SW480 (cell line): ENCODE measurements around the gene BAK1.
"Not testable (repeated sequence)": the region's sequence is repeated elsewhere in the genome, so short reads cannot be mapped to it uniquely, and the experiment has no call there.

ENCODE experiments used
- DNase-seq: peaks from one replicate; pipeline ENCODE4 v3.0.0-alpha.2; 2016; ENCODE audit warnings: low spot score

The BAK1 gene

DNA sequence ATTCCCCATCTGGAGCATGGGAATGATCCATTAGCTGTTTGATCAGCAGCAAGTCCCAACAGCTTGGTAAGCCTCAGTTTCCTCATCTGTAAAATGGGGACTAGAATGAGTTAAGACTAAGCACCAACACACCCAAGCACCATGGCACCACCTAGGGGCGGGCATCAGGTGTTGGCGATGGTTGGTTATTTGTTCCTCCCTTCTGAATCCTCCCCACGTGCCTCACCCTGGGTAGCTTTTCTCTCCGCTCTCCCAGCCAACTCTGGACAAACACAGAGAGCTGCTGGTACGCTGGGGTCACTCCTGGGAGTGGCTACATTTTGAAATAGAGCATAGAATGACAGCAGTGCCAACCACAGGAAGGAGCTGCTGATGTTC lies 27.7 kb upstream of the BAK1 start:
- DNase-seq = no peak

DNA sequence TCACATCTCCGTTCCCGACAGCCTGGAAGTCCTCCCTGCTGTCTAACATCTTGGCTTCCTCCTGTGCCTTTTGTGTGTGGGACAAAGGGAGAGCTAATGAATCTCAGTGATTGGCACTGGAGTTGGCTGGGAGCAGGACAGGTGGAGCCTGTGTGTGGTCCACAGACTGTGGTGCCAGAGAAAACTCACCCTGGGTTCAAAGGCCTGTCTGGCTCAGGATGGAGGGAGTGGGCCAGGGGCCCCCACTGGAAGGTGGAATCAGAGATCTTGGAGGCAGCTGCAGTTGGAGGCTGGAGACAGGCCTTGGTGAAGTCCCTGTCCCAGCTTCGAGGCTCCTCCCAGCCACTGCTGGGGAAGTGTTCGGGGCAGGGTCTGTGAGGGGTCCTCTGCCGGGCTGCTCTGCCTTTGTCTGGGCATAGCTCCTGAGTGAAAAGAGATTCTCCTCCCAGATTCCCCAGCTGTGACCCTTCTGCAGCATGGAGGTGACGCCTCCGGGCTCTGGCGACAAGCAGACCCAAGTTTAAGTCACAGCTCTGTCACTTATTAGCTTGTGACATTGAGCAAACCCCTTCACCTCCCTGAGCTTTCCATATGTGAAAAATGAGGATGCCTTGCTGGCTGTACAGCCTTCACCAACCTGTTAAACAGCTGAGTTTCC lies 27.2 kb upstream of the BAK1 start:
- no peak for DNase-seq

DNA sequence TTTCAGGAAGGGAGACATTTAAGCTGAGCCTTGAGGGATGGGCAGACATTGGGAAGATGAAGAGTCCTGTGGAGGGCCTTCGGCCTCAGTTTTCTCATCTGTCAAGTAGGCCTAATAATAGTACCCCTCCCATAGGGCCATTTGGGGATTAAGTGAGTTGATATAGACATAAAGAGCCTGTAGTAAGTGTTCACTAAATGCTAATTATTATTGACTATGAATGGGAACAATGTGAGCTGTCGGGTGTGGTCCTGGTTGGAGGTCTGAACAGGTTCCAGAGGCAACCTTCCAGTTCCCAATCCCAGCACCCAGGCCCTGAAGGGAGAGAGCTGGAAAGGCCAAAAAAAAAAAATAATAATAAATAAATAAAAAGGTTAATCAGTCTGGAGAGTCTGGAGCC lies 26.6 kb upstream of the BAK1 start:
- no peak for DNase-seq

DNA sequence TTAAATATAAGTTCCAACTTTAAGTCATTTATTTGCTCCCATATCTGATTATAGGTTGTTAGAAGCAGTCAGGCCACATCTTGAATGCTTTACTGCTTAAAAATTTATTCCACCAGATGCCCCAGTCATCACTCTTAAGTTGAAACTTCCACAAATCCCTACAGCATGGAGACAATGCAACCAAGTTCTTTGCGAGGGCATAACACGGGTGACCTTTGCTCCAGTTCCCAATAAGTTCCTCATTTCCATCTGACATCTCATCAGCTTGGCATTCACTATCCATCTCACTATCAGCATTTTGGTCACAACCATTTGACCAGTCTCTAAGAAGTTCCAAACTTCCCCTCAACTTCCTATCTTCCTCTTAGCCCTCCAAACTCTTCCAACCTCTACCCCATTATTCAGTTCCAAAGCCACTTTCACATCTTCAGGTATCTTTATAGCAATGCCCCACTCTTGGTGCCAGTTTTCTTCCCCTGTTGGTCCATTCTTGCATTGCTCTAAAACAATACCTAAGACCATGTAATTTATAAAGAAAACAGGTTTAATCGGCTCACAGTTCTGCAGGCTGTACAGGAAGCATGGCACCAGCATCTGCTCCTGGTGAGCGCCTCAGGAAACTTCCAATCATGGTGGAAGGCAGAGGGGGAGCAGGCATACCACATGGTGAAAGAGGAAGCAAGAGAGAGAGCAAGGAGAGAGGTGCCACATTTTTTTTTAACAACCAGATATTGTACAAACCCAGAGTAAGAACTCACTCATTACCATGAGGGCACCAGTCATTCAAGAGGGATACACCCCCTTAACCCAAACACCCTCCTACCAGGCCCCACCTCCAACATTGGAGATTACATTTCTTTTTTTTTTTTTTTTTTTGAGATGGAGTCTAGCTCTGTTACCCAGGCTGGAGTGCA lies 25.1 kb upstream of the BAK1 start:
- DNase-seq = no peak

DNA sequence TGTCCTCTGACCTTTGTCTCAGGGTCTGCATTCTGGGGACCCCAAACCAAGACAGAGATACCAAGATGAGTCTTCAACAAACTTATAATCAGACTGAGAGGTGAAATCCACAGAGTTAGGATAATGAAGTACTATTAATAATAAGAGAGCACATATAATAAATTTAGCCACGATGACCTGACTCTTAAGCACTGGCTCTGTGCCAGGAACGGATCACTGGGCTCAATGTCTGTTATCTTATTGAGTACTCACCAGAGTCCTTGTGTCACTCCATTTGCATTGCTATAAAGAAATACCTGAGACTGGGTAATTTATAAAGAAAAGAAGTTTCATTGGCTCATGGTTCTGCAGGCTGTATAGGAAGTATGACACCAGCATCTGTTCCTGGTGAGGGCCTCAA lies 22.1 kb upstream of the BAK1 start:
- no peak for DNase-seq

DNA sequence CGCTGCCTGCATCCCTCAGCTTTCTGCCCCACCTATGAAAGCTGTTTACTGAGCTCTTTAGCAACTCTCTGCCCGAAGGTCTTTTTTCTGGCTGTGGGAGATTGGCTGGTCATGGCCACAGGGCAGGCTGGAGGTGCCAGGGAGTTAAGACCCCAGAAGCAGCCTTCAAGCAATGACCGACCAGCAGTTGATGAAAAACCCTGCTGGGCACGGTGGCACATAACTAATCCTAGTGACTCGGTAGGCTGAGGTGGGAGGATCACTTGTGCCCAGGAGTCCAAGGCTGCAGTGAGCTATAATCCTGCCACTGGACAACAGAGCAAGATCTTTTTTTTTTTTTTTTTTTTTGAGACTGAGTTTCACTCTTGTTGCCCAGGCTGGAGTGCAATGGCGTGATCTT lies 20.7 kb upstream of the BAK1 start:
- DNase-seq = no peak

DNA sequence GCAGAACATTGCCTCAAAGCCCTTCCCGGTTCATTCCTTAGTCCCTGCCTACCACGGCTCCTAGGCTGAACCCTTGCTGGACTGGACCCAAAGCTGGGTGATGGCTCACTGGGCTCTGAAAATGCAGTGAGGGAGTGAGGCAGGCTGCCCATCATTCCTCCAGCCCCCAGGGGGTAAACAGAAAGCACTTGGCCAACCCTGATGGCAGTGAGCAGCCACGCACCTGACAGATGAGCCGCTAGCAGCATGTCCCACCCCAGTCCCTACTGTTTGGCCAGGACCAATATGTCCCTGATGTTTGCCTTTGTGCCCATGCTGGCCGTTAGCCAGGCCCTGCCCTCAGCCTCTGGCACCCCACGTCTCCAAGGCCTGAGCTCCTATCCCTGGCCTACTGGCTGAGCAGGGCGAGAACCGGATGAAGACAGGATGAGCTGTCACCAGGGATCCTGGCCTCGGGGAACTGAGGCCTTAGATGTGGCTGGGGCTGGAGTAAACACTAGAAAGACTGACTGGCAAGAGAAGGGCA lies 19.4 kb upstream of the BAK1 start:
- peak; percentile 71 for DNase-seq

DNA sequence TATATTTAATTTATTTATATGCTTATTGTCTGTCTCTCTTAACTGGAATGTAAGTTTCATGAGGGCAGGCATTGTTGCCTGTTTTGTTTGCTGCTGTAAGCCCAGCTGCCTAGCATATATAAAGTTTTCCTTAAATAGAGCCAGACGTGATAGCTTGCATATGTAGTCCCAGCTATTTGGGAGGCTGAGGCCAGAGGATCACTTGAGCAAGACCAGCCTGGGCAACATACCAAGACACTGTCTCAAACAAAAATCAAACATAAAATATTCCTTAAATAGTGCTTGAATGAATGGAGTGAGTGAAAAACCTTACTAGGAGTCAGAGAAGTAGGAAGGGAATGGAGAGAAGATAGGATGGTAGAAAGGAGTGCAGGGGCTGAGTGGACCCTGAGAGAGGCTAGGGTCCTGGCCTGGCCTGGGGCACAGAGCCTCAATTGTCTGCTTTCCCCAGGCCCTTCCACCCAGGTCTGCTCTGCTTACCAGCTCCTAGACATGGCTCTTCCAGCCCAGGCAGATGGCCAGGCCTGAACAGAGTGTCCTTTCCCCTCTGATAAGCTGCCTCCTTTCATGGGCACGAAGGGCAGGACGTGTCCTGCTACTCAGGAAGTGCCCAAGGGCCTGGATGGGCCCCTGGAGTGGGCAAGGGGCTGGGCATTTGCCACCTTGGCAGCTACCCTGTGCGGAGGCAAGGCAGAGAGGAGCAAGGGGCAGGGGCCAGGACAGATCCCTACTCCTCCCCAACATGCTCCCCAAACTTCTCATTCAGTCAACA lies 17.7 kb upstream of the BAK1 start:
- DNase-seq = no peak

DNA sequence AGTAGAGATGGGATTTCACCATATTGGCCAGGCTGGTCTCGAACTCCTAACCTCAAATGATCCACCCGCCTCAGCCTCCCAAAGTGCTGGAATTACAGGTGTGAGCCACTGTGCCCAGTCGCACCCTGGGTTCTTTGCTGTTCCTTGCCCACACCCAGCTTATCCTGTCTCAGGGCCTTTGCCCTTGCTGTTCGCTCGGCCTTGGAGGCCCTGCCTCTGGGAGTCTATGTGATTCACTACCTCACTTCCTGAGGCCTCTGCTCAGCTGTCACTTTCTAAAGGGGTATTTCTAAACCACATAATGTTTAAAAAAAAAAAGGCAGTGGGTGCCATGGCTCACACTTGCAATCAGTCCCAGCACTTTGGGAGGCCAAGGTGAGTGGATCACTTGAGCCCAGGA lies 16.8 kb upstream of the BAK1 start:
- DNase-seq = not testable (repeated sequence)

DNA sequence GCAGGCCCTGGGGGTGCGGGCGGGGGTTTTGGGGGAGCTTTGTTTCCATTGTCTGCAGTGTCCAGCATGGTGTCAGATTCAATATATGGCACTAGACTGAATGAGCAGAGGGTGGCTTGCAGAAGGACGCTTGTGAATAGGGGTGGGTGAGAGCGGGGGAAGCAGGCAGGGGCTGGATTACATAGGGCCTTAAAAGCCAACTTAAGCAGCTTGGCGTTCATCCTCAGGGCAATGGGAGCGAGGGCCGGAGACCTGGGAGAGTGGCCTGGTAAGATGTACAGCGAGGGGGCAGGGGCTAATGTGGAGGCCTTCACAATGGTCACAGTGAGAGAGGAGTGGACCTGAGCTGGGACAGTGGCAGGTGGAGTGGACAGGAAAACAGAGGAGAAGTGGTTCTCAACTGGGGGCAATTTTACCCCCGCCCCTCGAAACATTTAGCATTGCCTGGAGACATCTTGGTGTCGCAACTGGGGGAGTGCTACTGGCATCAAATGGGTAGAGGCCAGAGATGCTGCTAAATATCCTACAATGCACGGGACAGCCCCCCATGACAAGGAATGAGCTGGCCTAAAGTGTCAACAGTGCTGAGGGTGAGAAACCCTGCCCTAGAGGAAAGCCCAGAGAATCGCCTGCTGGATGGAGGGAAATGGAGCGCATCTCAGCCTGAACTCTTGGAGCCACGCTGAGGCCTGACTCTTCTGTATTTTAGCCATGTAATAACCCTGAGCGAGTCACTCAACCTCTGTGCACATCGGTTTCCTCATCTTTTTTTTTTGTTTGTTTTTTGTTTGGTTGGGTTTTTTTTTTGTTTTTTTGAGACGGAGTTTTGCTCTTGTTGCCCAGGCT lies 15.1 kb upstream of the BAK1 start:
- DNase-seq = no peak

DNA sequence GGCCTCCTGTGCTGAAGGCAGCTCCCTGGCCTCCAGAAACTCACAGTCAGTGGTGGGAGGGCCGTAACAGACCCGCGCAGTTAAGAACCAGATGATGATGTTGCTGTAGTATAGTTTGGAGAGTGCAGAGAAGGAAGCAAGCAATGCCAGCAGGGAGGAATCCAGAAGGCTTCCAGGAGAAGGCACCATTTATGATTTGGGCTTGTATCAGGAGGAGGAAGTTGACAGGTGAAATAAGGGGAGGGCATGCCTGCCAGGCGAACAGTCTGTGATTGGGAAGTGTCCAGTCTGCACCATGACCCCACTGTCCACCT lies 13.3 kb upstream of the BAK1 start:
- no peak for DNase-seq

DNA sequence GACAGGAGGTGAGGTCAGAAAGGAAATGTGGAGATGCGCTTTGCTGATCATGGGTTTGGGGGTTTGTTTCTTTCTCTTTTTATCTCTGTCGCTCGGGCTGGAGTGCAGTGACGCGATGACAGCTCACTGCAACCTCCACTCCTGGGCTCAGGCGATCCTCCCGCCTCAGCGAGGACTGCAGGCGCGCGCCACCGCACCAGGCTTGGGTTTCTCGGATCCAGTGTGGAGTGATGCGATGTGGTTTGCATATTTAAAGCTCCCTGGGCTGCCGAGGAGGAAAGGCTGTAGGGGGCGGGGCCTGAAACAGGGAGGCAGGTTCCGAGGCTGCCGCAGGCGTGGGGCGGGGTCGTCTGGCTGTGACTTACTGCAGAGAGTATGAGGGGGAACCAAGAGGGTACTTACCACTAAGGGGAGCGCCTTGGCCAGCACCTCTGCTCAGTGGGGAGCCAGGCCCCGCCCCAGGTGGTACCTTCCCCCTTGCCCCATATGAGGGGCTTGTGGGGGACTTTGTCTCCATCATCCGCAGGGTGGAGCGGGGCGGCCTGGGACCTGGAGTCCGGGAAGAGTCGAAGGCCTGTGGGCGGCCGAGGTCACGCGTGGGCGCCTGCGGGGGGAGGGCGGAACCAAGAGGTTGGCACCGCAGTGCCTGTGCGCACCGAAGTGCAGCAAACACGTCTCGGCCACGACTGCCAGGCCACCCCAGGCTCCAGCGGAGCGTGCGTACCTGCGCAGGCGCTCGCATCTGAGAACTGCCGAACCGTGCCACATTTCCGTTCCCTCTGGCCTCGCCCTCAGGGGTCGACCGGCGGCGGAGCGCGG lies 12.7 kb upstream of the BAK1 start:
- peak; percentile 57 for DNase-seq

DNA sequence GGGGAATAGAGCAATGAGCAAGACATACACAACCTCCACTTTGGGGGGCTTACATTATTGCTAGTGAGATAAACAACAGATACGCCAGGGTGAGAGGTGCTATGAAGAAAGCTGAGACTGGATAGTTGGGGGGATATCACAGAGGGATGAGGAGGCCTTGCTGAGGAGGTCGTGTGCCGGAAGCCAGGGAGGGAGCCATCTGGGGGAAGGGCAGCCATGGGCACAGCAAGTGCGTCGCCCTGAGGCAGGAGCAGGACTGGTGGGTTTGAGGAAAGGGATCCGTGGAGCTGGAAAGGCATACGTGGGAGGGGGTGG lies 12.2 kb upstream of the BAK1 start:
- DNase-seq = no peak

DNA sequence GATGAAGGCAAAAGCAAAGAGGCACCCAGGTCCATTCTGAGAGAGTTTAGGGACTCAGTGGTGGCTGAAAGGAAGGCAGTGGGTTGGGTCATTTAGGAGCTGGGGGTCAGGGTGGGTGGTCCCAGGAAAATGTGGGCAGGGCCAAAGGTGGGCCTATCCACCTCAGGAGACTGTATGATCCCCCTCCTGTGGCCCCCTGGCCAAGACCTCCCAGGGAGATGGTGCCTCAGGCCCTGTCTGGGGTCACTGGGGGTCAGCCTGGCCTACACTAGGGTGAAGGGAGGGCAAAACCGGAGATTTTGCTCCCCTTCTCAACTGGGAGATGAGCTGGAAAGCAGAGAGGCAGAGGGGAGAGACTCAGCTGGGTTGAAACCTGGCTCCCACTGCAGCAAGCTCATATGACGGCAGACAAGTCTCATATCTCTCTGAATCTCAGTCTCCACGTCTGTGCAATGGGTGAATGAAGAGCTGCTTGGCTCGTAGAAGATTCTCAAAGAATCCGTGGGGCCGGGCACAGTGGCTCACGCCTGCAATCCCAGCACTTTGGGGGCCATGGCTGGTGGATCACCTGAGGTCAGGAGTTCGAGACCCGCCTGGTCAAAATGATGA lies 11.5 kb upstream of the BAK1 start:
- no peak for DNase-seq

DNA sequence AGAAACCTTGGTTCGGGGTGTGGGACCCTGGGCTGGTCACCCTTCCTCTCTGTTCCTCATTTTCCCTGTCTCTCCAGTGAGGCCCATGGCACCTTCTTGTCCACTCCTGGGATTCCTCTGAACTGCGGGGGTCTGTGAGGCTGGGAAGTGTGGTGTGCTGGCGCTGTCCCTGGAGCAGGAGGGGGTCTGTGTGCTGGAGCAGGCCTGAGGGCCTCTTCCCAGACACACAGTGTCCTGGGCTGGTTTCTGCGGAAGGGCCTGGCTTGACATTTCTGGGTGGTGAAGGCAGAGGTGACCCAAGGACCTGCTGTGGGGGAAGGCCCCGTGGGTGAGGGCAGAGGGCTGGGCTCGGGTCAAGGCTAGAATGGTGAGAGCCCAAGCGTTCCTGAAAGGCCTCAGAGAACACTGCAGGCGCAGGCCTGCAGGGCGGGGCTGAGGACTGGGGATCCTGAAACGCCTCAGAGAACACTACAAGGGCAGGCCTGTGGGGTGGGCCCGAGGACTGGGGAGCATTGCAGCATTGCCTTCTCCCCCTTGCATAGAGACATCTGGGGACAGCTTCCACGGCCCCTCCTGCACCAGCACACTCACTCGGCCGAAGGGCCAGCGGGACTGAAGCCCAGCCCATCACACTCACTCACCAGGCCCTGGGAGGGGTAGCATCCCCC lies 10.6 kb upstream of the BAK1 start:
- peak; percentile 73 for DNase-seq

DNA sequence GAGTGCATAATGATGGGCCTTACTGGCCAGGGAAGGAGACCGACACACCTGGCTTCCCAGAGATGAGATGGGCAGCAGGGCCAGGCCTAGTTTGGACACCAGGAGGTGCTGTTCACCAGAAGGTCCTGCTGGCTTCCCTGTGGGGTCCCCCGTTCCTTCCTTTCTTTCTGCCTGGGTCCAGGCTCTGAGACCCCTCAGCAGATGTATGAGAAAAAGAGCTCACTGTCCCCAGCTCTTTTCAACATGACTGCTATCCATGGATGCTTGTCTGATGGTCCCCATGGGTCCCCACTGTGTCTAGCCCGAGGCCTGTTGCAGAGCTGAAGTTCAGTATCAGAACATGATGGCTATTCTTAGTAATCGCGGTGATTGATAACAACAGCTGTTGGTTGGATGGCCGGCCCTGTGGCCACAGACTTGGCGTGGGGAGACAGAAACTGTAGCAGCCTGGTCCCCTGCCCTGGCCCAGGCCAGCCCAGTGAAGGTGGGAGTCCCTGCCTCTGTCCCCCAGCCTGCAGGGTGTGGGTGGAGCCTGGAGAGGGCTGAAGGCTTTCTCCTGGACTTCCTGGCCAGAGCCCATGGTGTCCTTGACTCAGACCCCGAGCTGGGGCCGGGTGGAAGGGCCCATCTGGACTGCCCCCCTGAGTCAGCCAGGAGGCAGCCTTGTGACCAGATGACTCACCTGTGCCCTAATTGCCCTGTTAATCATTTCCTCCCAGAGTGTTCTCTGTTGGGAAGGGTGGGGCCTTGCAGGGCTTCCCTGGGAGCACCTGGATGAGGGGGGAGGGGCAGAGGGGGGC lies 9.9 kb upstream of the BAK1 start:
- DNase-seq = peak; percentile 96

DNA sequence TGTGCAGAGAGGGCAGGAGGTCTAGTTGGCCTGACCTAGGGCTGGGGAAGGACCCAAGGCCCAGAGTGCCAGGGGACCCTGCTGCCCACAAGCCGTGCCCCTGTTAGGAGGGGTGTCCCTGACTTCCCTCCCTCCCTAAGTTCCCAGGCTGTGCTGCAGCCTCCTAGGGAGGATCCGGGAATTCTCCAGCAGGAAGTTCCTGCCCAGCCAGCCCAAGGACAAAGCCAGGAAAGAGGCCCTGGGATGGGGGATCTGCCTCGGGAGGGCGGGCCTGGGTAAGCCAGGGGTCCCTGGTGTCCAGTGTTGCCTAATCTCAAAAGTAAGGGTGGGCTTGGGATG lies 9.3 kb upstream of the BAK1 start:
- no peak for DNase-seq

DNA sequence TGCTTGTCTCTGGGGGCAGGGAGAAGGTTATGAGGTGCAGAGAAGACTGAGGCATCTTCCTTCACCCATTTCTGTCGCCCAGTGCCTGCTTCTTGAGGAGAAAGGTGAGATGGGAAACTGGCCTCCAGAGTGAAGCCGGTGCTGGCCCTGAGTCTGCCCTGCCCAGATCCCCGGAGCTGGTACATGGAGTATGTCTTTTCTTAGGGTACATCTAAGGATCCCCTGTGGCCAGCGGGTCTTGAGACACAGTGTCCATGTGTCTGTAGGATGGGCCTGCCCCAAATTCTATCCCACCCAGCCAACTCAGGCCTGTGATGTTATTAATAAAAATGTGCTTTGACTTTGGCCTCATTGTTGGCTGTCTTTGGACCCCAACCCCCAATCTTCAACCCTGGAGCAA lies 8.8 kb upstream of the BAK1 start:
- DNase-seq = no peak

DNA sequence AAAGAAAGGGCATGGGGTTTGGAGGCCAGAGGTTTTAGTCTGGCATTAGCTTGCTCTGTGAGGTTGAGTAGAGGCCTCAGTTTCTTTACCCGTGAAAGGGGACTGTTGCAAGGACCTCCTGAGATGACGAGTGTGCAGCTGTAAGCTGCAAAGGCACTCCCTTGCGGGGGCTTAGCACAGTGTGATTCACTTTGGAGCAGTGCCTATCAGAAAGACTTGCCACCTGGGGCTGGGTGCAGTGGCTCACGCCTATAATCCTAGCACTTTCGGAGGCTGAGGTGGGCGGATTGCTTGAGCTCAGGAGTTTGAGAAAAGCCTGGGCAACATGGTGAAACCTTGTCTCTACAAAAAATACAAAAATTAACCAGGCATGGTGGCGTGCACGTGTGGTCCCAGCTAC lies 7.5 kb upstream of the BAK1 start:
- no peak for DNase-seq
